Bronchial epithelial cell (primary cell): ENCODE measurements around the gene PDZD4. TPM values are rescaled to one million over a fixed set of nuclear protein-coding genes. Genes with fewer than 3 reads are reported as not detected.

Source experiments
- DNase-seq: peaks from one replicate; pipeline ENCODE4 v3.0.0-alpha.2; 2010; ENCODE audit warnings: low read depth
- FAIRE-seq: peaks from 2 replicates; lab custom pipeline; 2011; peaks lifted over from hg19 to GRCh38; lab: Jason Lieb, UNC
- H3K27me3 ChIP-seq: 2 replicates; pipeline ENCODE4 v1.5.1; 2011; ENCODE audit warnings: low read length; ENCODE audit not compliant: control insufficient read depth, insufficient read depth
- H3K36me3 ChIP-seq: 2 replicates; pipeline ENCODE4 v1.5.1; 2011; ENCODE audit warnings: low read length; ENCODE audit not compliant: control insufficient read depth, insufficient read depth
- H3K4me3 ChIP-seq: 2 replicates; pipeline ENCODE4 v1.5.1; 2011; ENCODE audit warnings: mild to moderate bottlenecking, low read depth, low read length, control low read depth
- total RNA-seq: library from RNA; depleted of rRNA; stranded (reverse); fragments of >200 nt; gene quantifications from 2 replicates; pipeline ENCODE4 v1.2.1, GENCODE V29; 2014
- TF ChIP-seq, protein P1 (sequence below): IDR thresholded peaks from 2 replicates; pipeline ENCODE4 v1.5.1; 2011; ENCODE audit warnings: mild to moderate bottlenecking, moderate library complexity, low read length, control low read depth, inconsistent platforms; ENCODE audit not compliant: insufficient read depth, severe bottlenecking

PDZD4 gene
- total RNA-seq, 1 donor from 2014 or later, result under 0.01 TPM

- no peak for FAIRE-seq
- TF ChIP-seq, protein P1, sequence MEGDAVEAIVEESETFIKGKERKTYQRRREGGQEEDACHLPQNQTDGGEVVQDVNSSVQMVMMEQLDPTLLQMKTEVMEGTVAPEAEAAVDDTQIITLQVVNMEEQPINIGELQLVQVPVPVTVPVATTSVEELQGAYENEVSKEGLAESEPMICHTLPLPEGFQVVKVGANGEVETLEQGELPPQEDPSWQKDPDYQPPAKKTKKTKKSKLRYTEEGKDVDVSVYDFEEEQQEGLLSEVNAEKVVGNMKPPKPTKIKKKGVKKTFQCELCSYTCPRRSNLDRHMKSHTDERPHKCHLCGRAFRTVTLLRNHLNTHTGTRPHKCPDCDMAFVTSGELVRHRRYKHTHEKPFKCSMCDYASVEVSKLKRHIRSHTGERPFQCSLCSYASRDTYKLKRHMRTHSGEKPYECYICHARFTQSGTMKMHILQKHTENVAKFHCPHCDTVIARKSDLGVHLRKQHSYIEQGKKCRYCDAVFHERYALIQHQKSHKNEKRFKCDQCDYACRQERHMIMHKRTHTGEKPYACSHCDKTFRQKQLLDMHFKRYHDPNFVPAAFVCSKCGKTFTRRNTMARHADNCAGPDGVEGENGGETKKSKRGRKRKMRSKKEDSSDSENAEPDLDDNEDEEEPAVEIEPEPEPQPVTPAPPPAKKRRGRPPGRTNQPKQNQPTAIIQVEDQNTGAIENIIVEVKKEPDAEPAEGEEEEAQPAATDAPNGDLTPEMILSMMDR, result no peak
- Histone ChIP-seq H3K36me3 (peaks cover 5% of the 10 kb centered on the region), H3K4me3 (no peak overlapping the region), H3K27me3 (peaks cover 1% of the 10 kb centered on the region)
- DNase-seq, result no peak
Observed at GRCh38 chrX:153797415-153798015, 32.8 kb downstream of the PDZD4 start.

GRCh38 chrX:153794897-153795816 is 35.2 kb downstream of the PDZD4 start:
- TF ChIP-seq, protein P1, result no peak

GRCh38 chrX:153794018-153794896 is 36.1 kb downstream of the PDZD4 start, which contains the start of the genes IDH3G and SSR4:
TSS of gene IDH3G (minus strand) at chrX:153794375. CDS start at chrX:153794326, 49 bp downstream.
TSS of gene SSR4 (plus strand) at chrX:153794668. CDS start at chrX:153794688, 20 bp downstream.
- Histone ChIP-seq H3K27me3 (no peaks in the 10 kb centered on the region), H3K4me3 (peak within 1 kb of the TSS; percentile 78), H3K36me3 (peaks cover 12% of the 10 kb centered on the region)
- peak; percentile 79 for DNase-seq
- FAIRE-seq, result no peak
- TF ChIP-seq, protein P1, result peak; percentile 16

More at GRCh38 chrX:153794897-153795816, 35.2 kb downstream of the PDZD4 start:
- Histone ChIP-seq H3K36me3 (peaks cover 7% of the 10 kb centered on the region), H3K4me3 (peak overlapping the region; percentile 78), H3K27me3 (no peaks in the 10 kb centered on the region)
- no peak for FAIRE-seq
- no peak for DNase-seq

- TF ChIP-seq, protein P1, result no peak
- Histone ChIP-seq H3K27me3 (no peaks in the 10 kb centered on the region), H3K4me3 (peak overlapping the region; percentile 78), H3K36me3 (peaks cover 12% of the 10 kb centered on the region)
- DNase-seq (no peak), FAIRE-seq (peak; percentile 28)
Observed at GRCh38 chrX:153793291-153793690, 37.1 kb downstream of the PDZD4 start.

DNA sequence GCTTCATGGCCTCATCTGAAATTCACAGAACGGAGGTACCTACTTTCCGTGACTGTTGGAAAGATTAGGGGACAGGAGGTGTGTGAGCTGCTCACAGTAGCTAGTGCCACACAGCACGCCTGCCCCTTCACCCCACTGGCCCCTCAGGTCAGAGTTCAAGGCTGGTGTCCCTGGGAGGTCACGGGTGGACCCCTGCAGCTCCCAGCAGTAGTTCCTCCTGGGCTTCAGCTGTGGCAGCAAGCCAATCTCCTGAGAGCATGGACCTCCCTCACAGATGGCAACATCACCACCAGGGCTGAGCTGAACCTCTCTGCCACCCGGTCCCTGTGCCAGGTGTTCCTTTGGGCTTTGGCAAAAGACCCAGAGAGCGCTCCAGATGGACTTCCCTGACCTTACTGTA is 38.0 kb downstream of the PDZD4 start:
- DNase-seq (no peak), FAIRE-seq (peak; percentile 13)
- H3K36me3 ChIP-seq, result peaks cover 11% of the 10 kb centered on the region
- no peak overlapping the region for H3K4me3 ChIP-seq
- no peaks in the 10 kb centered on the region for H3K27me3 ChIP-seq
- TF ChIP-seq, protein P1, result no peak
